ENCODE data around the gene IRGQ. TPM values are rescaled to one million over a fixed set of nuclear protein-coding genes. Genes with fewer than 3 reads are reported as not detected.
"Not testable (repeated sequence)": the region's sequence is repeated elsewhere in the genome, so short reads cannot be mapped to it uniquely, and the experiment has no call there.

Gene IRGQ
- total and polyA plus RNA-seq, 2 experiments from 2014 or later, result 8.4 to 49.6 TPM

- TF ChIP-seq CTCF (conservative IDR thresholded peaks at IDR 0.05; ENCODE audit: low read depth in 2 of 2), result no peak
- no peak for TF ChIP-seq ETS1 (IDR thresholded peaks at IDR 0.05)
- no peak for TF ChIP-seq REST (IDR thresholded peaks at IDR 0.05; ENCODE audit: unreplicated experiment)
- no peak for TF ChIP-seq ZNF114 (CRISPR knock-in tag; IDR thresholded peaks at IDR 0.05)
Measured at GRCh38 chr19:43638214-43638994, 42.5 kb upstream of the IRGQ start (continued).

GRCh38 chr19:43636121-43636683, 40.3 kb upstream of the IRGQ start:
- peaks cover 11% of the 10 kb centered on the region; the same call in 2 of the 3 replicates for H3K36me3 Mint-ChIP-seq (ENCODE audit: low read depth)
- H3K79me2 ChIP-seq (replicated peaks; ENCODE audit: insufficient read depth), result no peaks in the 10 kb centered on the region
- peaks cover 3% of the 10 kb centered on the region; the same call in 1 of the 3 replicates for H3K9me3 Mint-ChIP-seq
- DNase-seq (ENCODE audit: low spot score) (peak; percentile 90), ATAC-seq (peak; percentile 60)
- 0 out of 2 replicates have a peak overlapping the region, but pooled peaks have one; percentile 45 for H3K27ac ChIP-seq (ENCODE audit: low read depth)
- H3K4me3 Mint-ChIP-seq, result peak overlapping the region; percentile 58
- peaks cover 9% of the 10 kb centered on the region; the same call in 1 of the 2 replicates for H4K20me1 ChIP-seq (replicated peaks; ENCODE audit: insufficient read depth)
- H3K27me3 ChIP-seq (ENCODE audit: insufficient read depth), result peaks cover 37% of the 10 kb centered on the region
- H3K27ac Mint-ChIP-seq, result no peak overlapping the region
- H2AFZ ChIP-seq, result no peak overlapping the region
- 0 out of 2 replicates have a peak, but pooled peaks cover 3% of the 10 kb centered on the region for H3F3A ChIP-seq (replicated peaks; ENCODE audit: low read depth)
- H3K4me2 ChIP-seq, result peak overlapping the region; percentile 99
- peaks cover 32% of the 10 kb centered on the region for H3K4me1 Mint-ChIP-seq
- no peaks in the 10 kb centered on the region for H3K36me3 ChIP-seq (ENCODE audit: insufficient read depth)
- peak overlapping the region; percentile 83 for H3K4me3 ChIP-seq
- TF ChIP-seq STAT1 (IDR thresholded peaks at IDR 0.05; ENCODE audit: unreplicated experiment) (no peak), ETS1 (IDR thresholded peaks at IDR 0.05) (no peak), REST (IDR thresholded peaks at IDR 0.05; ENCODE audit: unreplicated experiment) (no peak), CREB1 (CRISPR knock-in tag; IDR thresholded peaks at IDR 0.05; ENCODE audit: low read depth) (0 out of 2 replicates have a peak, but pooled peaks have one; percentile 3), EZH2phosphoT487 (IDR thresholded peaks at IDR 0.05; ENCODE audit: unreplicated experiment) (no peak), NANOG (IDR thresholded peaks at IDR 0.05; ENCODE audit: borderline replicate concordance) (no peak), ZNF114 (CRISPR knock-in tag; IDR thresholded peaks at IDR 0.05) (no peak)
- H3K9me2 ChIP-seq (ENCODE audit: insufficient read depth), result no peaks in the 10 kb centered on the region
- H3K4me1 ChIP-seq (ENCODE audit: insufficient read depth), result peaks cover 33% of the 10 kb centered on the region
- peaks cover 56% of the 10 kb centered on the region for H3K27me3 Mint-ChIP-seq (ENCODE audit: insufficient read depth, low read depth, poor library complexity)

- H3K27me3 ChIP-seq (ENCODE audit: insufficient read depth), result peaks cover 31% of the 10 kb centered on the region
- peak overlapping the region; percentile 87; the same call in 1 of the 2 replicates for H3K27ac ChIP-seq (ENCODE audit: low read depth)
- peaks cover 33% of the 10 kb centered on the region for H3K4me1 ChIP-seq (ENCODE audit: insufficient read depth)
- peak overlapping the region; percentile 83 for H3K4me3 ChIP-seq
- not testable (repeated sequence) for H2AFZ ChIP-seq; H3K36me3 ChIP-seq (ENCODE audit: insufficient read depth); H4K20me1 ChIP-seq (replicated peaks; ENCODE audit: insufficient read depth); ATAC-seq; H3F3A ChIP-seq (replicated peaks; ENCODE audit: low read depth); H3K79me2 ChIP-seq (replicated peaks; ENCODE audit: insufficient read depth); H3K9me2 ChIP-seq (ENCODE audit: insufficient read depth); H3K36me3 Mint-ChIP-seq (ENCODE audit: low read depth); H3K9me3 Mint-ChIP-seq
- H3K4me1 Mint-ChIP-seq, result peaks cover 29% of the 10 kb centered on the region
- peak overlapping the region; percentile 99 for H3K4me2 ChIP-seq
- peak overlapping the region; percentile 81 for H3K4me3 Mint-ChIP-seq
- H3K27me3 Mint-ChIP-seq (ENCODE audit: insufficient read depth, low read depth, poor library complexity), result peaks cover 52% of the 10 kb centered on the region
- DNase-seq (ENCODE audit: low spot score), result peak; percentile 69
- H3K27ac Mint-ChIP-seq, result peak overlapping the region; percentile 80; the same call in 1 of the 2 replicates
Measured at GRCh38 chr19:43635561-43635940, 39.6 kb upstream of the IRGQ start.
